Measurements from ENCODE around the gene CRACDL.
"Not testable (repeated sequence)": the region's sequence is repeated elsewhere in the genome, so short reads cannot be mapped to it uniquely, and the experiment has no call there.

The CRACDL gene

GRCh38 chr2:98771721-98772524, 164.1 kb downstream of the CRACDL start:
- DNase-seq: peak; percentile 68

DNA sequence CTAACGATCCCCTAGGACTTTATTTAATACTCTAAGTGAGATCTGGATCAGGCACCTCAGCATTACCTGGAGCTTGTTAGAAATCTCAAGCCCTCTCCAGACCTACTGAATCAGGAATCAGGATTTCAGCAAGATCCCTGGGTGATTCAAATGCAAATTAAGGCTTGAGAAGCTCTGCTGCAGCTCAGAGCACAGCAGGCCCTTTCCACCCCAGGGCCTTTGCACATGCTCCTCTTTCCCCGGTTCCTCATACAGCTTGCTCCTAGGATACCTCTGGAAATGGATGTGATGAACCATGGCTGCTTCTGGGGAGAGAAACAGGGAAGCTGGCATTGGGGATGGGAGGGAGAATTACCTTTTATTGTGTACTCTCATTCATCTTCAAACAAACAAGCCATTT, 164.8 kb downstream of the CRACDL start:
- DNase-seq: no peak

- no peak for DNase-seq
Measured at GRCh38 chr2:98769784-98770183, 166.2 kb downstream of the CRACDL start.

DNA sequence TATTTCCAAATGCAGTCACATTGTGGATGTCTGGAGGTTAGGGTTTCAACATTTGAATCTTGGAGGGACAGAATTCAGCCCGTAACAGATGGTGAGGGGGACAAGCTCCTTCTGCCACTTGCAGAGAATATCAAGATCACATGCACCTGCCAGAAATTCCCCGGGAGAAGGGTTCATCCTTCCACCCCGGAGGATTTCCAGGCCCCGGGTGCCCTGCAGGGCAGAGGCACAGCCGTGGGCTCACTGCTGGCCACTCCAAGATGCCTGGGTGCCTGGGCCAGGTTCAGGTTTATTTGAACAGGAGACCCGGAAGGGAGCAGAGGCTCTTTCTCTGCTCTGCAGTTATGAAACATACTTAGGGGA, 166.9 kb downstream of the CRACDL start:
- no peak for DNase-seq

DNA sequence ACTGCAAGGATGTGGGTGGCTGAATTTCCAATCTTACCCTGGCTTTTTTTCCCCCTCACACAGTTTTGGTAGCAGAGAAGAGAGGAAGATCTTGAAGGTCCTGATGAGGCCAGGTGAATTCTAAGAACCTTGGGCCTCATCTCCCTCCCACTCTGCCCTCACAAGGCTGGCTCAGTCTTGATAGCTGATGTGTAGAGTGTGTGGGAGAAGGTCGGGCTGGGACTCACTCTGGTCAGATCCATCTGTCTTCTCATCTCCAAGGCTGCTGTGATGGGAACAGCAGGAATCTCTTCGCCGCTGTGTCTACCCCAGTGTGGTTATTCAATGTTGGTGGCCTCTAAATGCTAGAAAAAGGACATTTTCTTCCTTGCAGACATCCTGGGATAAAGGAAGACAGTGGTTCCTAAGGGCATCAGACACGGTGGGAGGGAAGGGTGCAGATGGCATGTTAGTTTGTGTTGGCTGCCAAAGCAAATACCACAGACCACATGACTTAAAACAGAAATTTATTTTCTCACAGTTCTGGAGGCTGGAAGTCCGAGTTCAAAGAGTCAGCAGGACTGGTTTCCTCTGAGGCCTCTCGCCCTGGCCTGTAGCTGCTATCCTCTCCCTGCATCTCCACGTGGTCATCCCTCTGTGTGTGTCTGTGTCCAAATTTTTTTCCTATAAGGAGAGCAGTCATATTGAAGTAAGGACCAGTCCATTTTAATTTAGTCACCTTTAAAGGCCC, 167.5 kb downstream of the CRACDL start:
- no peak for DNase-seq

DNA sequence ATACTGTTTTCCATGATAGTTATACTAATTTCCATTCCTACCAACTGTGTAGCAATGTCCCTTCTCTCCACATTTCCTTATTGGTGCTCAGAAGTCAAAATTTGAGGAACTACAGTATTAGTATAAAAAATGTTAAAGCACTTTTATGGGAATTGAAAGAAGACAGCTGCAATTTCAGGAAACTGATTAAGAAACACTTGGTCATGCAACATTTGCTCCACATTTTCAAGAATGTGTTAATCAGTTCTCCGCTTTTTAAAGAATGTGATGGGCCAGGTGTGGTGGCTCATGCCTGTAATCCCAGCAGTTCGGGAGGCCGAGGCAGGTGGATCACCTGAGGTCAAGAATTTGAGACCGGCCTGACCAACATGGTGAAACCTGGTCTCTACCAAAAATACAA, 171.5 kb downstream of the CRACDL start:
- DNase-seq: no peak

GRCh38 chr2:98763209-98763951, 172.6 kb downstream of the CRACDL start:
- no peak for DNase-seq

DNA sequence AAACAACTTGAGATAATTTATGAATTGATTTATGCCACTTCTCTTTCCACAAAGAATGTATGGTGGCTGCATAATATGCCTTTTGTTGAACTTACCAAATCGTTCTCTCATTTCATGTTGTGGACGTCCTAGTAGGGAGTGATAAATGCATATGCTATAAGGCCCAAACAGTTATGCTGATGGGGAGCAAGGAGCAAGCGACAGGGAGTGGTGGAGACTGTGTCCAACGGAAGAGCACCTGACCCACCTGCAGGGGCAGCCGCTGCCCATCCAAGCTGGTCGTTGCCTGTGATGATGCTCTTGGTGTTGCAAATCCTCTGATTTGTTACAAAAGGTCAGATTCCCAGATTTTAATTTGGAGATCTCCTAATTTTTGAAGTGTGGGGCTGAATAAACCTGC, 174.1 kb downstream of the CRACDL start:
- no peak for DNase-seq

DNA sequence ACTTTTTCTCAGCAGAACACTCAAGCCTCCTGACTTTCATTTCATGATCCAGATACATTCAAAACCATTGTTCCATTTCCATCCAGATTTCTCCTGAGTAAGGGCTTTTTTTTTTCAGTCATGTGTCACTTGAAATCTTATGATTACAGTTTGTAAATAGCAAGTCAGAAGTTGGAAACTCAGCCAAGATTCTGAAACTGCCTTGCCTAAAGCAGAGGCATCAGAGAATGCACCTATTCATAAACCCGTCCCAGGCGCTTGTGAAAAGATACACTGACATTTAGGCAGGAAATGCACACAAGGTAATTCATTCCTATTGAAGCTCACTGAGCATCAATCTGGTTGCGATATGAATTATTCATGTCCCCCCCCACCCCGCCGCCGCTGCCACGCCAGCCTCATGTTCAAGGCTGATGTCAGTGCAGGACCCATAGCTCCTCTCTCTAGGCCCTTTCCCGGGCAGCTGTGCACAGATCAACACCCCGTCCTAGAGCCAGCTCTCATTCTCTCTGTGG, 174.7 kb downstream of the CRACDL start:
- peak; percentile 81 for DNase-seq

GRCh38 chr2:98759827-98760625, 176.0 kb downstream of the CRACDL start:
- DNase-seq: no peak

DNA sequence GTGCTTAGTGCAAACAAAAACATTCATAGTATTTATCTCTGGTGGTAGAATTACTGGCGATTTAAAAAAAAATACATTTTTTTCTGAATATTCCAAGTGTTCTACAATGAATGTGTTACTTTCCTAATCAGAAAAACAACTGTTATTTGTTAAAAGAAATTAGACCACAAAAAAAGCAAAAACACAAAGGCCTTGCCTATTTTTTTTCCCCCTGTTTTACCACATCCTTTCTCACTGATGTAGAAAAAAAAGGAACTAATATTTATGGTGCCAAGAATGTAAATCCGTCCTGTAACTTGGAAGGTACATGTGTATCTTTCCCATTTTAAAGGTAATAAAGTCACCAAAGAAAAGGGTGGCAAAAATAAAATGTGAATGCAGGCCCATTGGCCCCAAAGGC, 176.7 kb downstream of the CRACDL start:
- DNase-seq: no peak

- DNase-seq: peak; percentile 69
Measured at GRCh38 chr2:98757904-98758421, 178.1 kb downstream of the CRACDL start.

GRCh38 chr2:98753801-98754200, 182.2 kb downstream of the CRACDL start:
- no peak for DNase-seq

GRCh38 chr2:98752711-98753110, 183.3 kb downstream of the CRACDL start:
- DNase-seq: not testable (repeated sequence)

GRCh38 chr2:98751748-98752147, 184.3 kb downstream of the CRACDL start:
- no peak for DNase-seq

DNA sequence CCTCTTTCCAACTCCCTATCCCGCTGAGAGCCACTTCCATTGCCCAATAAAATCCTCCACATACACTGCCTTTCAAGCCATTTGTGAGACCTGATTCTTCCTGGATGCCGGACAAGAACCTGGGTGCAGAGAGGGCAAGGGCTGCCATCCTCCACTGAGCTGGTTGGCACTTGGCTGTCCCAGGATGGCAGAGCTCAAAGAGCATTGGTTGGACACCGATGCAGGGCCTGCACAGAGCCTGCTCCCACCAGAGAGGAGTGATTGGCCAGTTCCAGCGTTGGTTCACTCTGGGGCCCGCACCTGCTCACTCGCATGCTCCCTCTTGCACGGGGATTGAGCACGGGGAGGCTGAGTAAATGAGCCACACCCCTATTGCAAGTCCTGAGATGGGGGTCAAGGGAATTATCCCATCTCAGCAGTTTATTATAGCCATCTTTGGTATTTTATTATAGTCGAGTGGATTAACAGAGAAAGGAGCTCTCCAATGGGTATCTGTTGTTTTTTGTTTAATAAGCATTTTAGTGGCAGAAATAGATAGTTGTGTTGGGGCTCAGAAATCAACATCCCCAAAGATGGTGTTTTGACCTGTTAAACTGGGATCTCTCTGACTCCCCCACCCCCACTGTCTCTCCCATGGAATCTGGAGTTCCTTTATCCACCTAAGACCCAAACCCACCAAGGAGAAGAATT, 185.3 kb downstream of the CRACDL start:
- DNase-seq: no peak

DNA sequence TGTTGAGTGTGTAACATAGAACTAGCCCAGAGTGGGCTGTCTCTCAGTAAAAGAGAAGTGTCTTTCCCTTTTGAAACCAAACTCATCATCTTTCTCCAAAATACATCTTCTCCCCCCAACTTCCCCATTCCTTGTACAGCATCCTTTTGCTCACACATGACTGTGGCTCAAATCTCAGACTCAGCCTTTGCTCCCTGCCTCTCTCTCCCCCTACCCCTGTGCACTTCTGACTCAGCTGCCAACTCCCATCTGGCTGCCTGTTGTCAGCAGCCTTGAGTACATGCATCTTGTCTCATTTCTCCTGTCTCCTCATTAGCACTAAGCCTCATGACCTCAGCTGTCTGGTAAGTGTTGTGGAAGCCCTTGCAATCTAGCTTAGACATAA, 187.0 kb downstream of the CRACDL start:
- DNase-seq: no peak

DNA sequence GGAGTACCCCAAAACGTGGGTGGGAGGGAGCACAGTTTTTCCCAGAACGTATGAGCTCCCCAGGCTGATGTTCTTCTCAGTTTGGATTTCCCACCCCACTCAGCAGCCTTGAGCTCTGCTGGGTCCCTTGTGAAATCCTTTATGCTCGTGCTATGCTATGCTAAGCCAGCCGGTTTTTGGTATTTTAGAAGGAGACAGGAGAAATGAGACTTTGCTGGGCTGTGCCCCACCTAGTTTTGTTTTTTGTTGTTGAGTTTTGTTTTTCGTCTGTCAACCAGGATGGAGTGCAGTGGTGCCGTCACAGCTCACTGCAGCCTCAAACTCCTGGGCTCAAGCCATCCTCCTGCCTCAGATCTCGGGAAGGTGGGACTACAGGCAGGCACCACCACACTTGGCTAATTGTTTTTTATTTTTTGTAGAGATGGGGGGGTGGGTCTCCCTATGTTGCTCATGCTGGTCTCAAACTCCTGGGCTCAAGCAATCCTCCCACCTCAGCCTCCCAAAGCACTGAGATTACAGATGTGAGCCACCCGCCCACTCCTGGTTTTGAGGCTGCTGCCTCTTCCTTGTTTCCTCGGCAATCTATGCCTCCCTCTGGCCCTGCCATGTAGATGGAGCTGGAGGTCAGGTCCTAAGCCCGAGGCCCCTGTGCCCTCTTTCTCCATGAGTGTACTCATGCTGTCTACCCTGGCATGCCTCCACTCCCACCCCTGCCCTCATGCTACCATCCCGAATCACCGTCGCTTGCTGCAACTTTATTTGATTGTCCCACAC, 187.5 kb downstream of the CRACDL start:
- DNase-seq: no peak

DNA sequence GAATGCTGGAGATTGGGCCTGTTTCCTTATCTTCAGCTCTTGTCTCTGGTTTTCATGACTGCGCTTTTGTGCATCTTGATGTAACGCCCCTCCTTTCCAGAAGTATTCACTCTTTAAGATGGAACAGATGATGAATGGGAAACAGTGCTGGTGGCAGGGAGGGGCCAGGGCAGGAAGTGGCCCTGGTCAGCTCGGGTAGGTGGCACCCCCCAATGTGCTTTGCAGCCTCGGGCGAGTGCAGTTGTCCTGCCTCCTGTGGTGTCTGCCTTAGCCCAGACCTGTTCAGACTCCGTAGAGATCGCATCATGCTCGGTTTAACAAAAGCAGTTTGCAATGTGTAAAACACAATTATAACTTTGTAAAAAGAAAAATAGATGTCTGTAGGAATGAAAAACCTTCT, 188.1 kb downstream of the CRACDL start:
- no peak for DNase-seq

- DNase-seq: no peak
Measured at GRCh38 chr2:98746426-98746825, 189.6 kb downstream of the CRACDL start.

DNA sequence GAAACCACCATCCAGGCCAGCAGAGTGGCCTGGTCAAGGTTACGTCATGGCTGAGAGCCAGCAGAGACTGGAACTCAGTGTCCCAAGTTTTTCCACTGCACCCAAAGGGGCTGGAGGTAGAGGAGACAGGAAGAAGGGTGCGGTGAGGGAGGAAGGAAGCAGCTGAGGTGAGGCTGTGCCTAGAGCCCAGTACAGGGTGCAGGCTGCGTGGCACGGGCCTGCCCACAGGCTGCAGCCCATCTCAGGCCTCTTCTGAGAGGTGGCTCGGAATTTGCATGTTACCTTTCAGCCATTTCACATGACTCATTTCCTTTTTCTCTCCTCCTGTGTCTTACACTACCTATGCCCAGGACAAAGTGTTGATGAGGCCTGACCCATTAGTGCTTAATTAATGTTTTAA, 191.4 kb downstream of the CRACDL start:
- no peak for DNase-seq

Data from activated CD8-positive, alpha-beta memory T cell treated with anti-CD3 and anti-CD28 coated beads, Interleukin-2, amount 50 U/mL, for 48 hours (primary cell).